ENCODE results near the gene TRABD2A. TPM values are rescaled to one million over a fixed set of nuclear protein-coding genes. Genes with fewer than 3 reads are reported as not detected.
"Not testable (repeated sequence)": the region's sequence is repeated elsewhere in the genome, so short reads cannot be mapped to it uniquely, and the experiment has no call there.

The TRABD2A gene
- total RNA-seq, 1 donor from 2014 or later, result 0.41 TPM

DNA sequence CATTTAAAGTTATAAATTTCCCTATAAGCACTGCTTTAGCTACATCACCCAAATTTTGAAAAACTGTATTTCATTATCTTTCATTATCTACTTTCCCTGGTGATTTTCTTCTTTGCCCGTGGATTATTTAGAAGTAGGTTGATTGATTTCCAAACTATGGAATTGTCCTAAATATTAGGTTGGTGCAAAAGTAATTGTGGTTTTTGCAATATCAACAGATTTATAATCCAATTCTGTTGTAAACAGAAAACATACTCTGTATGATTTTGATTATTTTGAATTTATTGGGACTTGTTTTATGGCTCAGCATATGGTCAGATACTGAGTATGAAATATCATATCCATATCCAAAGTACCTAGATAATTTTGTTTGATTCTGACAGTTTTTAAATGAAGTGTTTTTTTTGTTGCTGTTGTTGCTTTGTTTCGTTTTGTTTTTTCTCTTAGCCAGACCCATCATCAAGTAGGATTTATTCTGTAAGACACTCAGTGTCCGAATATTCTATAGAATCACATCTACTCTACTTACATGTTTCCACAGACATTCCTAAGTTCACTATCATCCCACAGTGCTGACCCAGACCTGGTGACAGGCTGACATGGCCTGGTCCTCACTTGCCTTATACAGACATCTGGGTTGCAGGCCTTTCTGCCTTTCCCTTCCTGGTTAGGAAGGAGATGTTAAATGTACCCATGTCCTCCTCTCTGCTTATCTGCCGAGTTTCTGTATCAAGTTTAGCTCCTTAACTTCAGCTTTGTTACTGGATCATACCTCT, 2.1 kb upstream of the TRABD2A start:
- no peak for DNase-seq (ENCODE audit: low spot score in 2 of 2)
- FAIRE-seq, result no peak

DNA sequence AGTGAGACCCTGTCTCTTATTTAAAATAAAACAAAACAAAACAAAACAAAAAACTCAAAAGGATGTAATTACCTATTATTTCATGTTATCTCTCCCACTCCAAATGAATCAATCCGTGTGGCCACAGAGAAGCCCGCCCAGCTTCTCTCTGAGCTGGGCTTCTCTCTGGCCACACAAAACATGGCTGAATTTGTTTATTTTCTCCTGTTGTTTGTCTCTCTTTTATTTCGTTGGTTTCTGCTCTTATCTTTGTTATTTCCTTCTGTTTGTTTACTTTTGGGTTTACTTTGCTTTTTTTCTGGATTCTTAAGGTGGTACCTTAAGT, 1.5 kb upstream of the TRABD2A start:
- no peak for FAIRE-seq
- no peak for DNase-seq (ENCODE audit: low spot score in 2 of 2)

- DNase-seq (ENCODE audit: low spot score in 2 of 2) (peak; percentile 59 to 66), FAIRE-seq (no peak)
These were observed 913 bp upstream of the TRABD2A start for GRCh38 chr2:84881581-84882413.

- FAIRE-seq (no peak), DNase-seq (ENCODE audit: low spot score in 2 of 2) (no peak)
These were observed 564 bp downstream of the TRABD2A start for GRCh38 chr2:84880395-84880644.

GRCh38 chr2:84879584-84880394, 1.1 kb downstream of the TRABD2A start:
- no peak for FAIRE-seq
- no peak for DNase-seq (ENCODE audit: low spot score in 2 of 2)

GRCh38 chr2:84878896-84879583, 1.8 kb downstream of the TRABD2A start:
- FAIRE-seq (no peak), DNase-seq (ENCODE audit: low spot score in 2 of 2) (no peak)

- FAIRE-seq, result no peak
- DNase-seq (ENCODE audit: low spot score in 2 of 2), result no peak
These were observed 2.4 kb downstream of the TRABD2A start for GRCh38 chr2:84878459-84878858.

- no peak for FAIRE-seq
- DNase-seq (ENCODE audit: low spot score in 2 of 2), result no peak
These were observed 4.5 kb downstream of the TRABD2A start for GRCh38 chr2:84876369-84876768.

- not testable (repeated sequence) for FAIRE-seq; DNase-seq (ENCODE audit: low spot score in 2 of 2)
These were observed 5.3 kb downstream of the TRABD2A start for GRCh38 chr2:84875619-84876018.

- no peak for FAIRE-seq
- DNase-seq (ENCODE audit: low spot score in 2 of 2), result no peak
These were observed 5.7 kb downstream of the TRABD2A start for GRCh38 chr2:84875213-84875560.

GRCh38 chr2:84874381-84875212, 6.3 kb downstream of the TRABD2A start:
- no peak for FAIRE-seq
- DNase-seq (ENCODE audit: low spot score in 2 of 2), result no peak

GRCh38 chr2:84873350-84873749, 7.5 kb downstream of the TRABD2A start:
- no peak for FAIRE-seq
- no peak for DNase-seq (ENCODE audit: low spot score in 2 of 2)

- FAIRE-seq; DNase-seq (ENCODE audit: low spot score in 2 of 2): not testable (repeated sequence)
These were observed 8.2 kb downstream of the TRABD2A start for GRCh38 chr2:84872691-84873090.

DNA sequence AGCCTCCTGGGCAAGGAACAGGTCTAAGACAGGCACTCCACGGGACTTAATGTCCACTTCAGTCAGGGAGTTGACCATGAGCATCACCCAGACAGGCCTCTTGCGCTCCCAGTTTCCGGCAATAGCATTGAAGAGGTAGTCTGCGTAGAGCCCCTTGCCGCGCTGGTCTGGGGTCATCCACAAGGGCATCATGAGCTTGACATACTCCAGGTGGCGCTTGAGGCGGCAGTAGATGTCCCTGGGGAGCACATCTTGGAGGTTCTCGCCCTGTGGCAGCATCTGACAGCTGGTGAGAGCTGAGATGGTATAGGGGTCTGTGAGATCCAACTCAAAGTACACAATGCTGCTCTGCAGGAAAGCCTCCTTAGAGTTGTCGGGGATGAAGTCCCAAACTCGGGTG, 10.6 kb downstream of the TRABD2A start:
- DNase-seq (ENCODE audit: low spot score in 2 of 2), result no peak
- FAIRE-seq, result no peak

DNA sequence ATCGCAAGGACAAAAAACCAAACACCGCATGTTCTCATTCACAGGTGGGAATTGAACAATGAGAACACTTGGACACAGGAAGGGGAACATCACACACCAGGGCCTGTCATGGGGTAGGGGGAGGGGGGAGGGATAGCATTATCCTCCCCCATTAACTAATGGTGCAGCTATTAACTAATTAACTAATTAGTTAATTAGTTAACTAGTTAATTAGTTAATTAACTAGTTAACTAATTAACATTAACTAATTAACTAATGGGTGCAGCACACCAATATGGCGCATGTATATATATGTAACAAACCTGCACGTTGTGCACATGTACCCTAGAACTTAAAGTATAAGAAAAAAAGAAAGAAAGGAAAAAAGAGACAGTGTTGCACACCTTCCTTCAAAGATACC, 12.6 kb downstream of the TRABD2A start:
- not testable (repeated sequence) for FAIRE-seq; DNase-seq (ENCODE audit: low spot score in 2 of 2)

DNA sequence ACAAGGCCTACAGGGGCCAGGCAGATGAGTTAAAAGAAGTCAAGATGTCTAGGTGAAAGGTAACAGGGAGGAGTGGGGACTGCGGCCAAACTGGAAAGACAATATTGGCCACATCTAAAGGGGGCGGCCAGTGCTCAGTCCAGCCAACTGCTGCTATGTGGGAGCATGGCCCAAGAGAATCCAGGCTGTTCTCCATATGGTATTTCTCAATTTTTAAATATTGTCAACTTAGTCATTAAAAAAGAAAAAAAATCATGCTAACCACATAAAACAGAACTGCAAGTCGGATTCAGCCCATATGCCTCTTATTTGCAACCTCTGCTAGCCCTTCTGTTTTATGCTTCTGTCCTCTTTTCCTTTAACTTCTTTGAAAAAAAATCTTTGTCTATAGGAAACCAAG, 14.8 kb downstream of the TRABD2A start:
- FAIRE-seq (no peak), DNase-seq (ENCODE audit: low spot score in 2 of 2) (no peak)

GRCh38 chr2:84865181-84865783, 15.6 kb downstream of the TRABD2A start:
- DNase-seq (ENCODE audit: low spot score in 2 of 2), result peak in 1 of 2 donors; percentile 40
- no peak for FAIRE-seq

DNA sequence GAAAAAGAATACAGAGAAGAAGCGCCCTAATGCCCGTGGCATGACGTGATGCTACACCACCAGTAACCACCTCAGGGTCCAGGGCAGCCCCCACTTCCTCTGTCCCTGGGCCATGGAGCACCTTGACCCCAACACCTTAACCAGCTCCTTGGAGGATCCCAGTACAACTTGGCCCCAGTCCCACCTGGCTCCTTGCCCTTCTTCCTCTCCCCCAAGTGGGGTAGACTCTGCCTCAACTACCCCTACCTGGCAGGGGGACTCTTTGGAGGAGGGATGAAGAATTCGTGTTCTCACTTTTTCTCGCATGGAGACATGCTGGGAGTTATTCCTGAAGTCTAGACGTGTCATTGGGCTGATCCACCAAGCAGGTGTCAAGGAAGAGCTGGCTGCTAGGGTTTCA, 18.9 kb downstream of the TRABD2A start:
- FAIRE-seq, result no peak
- no peak for DNase-seq (ENCODE audit: low spot score in 2 of 2)

DNA sequence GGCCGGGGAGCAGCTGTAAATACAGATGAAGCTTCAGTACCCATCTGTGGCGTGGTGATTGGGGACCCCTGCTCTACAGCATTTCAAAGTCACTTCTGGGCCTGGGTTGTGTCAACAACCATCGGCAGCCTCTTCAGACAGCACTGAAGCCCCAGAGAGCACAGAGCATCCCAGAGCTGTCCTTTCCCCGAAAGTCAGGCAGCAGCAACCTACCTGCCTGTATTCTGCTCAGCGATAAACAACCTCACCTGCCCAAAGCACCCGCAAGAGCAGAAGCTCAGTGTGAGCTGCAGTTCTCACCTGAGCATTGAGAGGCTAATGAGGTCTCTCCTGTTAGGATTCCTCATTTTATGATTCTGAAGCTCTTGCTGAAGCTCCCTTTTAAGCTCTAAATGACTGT, 19.3 kb downstream of the TRABD2A start:
- FAIRE-seq (no peak), DNase-seq (ENCODE audit: low spot score in 2 of 2) (no peak)

GRCh38 chr2:84858937-84859336, 21.9 kb downstream of the TRABD2A start:
- no peak for DNase-seq (ENCODE audit: low spot score in 2 of 2)
- FAIRE-seq, result no peak
